Muscle layer of duodenum (tissue), 2 donors: ENCODE measurements around the gene COL4A4.

Experiments
- H3K27ac ChIP-seq: one replicate; pipeline ENCODE4 v1.7.0; 2013; ENCODE audit warnings: mild to moderate bottlenecking, low read length
- H3K27me3 ChIP-seq: one replicate; pipeline ENCODE4 v1.7.0; 2013; ENCODE audit warnings: low read depth, mild to moderate bottlenecking, control low read depth, low read length
- H3K36me3 ChIP-seq, 2 donors: one replicate each; pipeline ENCODE4 v1.7.0; 2013; ENCODE audit warnings: low read length in 2 of 2, control low read depth in 1 of 2, mild to moderate bottlenecking in 1 of 2; ENCODE audit not compliant: insufficient read depth in 2 of 2, control insufficient read depth in 1 of 2
- H3K4me1 ChIP-seq, 2 donors: one replicate each; pipeline ENCODE4 v1.7.0; 2013; ENCODE audit warnings: low read length in 2 of 2, mild to moderate bottlenecking in 2 of 2, control low read depth in 1 of 2, moderate library complexity in 1 of 2; ENCODE audit not compliant: insufficient read depth in 2 of 2, control insufficient read depth in 1 of 2
- H3K4me3 ChIP-seq, 2 donors: one replicate each; pipeline ENCODE4 v1.7.0; 2013; ENCODE audit warnings: low read length in 2 of 2, low read depth in 1 of 2, mild to moderate bottlenecking in 1 of 2
- H3K9me3 ChIP-seq, 2 donors: one replicate each; pipeline ENCODE4 v1.7.0; 2013; ENCODE audit warnings: low read length in 2 of 2, control low read depth in 1 of 2, mild to moderate bottlenecking in 1 of 2; ENCODE audit not compliant: control insufficient read depth in 1 of 2
- donor health status: healthy.

Gene COL4A4

GRCh38 chr2:226993171-226993570 is 170.8 kb downstream of the COL4A4 start:
- Histone ChIP-seq H3K27ac (no peak overlapping the region), H3K4me3 (no peak overlapping the region), H3K4me1 (no peaks in the 10 kb centered on the region), H3K9me3 (no peaks in the 10 kb centered on the region), H3K36me3 (peaks cover 8 to 10% of the 10 kb centered on the region in 2 donors), H3K27me3 (no peaks in the 10 kb centered on the region)

GRCh38 chr2:226991663-226992062 is 172.3 kb downstream of the COL4A4 start:
- no peak overlapping the region for H3K4me3 ChIP-seq
- H3K4me1 ChIP-seq: no peaks in the 10 kb centered on the region
- no peaks in the 10 kb centered on the region for H3K27me3 ChIP-seq
- H3K9me3 ChIP-seq: no peaks in the 10 kb centered on the region
- H3K27ac ChIP-seq: no peak overlapping the region
- peaks cover 8 to 10% of the 10 kb centered on the region in 2 donors for H3K36me3 ChIP-seq

- H3K4me1 ChIP-seq: peaks cover 6 to 9% of the 10 kb centered on the region in 2 donors
- no peak overlapping the region for H3K4me3 ChIP-seq
- H3K9me3 ChIP-seq: no peaks in the 10 kb centered on the region
- H3K27me3 ChIP-seq: no peaks in the 10 kb centered on the region
- H3K36me3 ChIP-seq: peaks cover 0 to 8% of the 10 kb centered on the region in 2 donors
- H3K27ac ChIP-seq: no peak overlapping the region
These were observed 178.4 kb downstream of the COL4A4 start for GRCh38 chr2:226985583-226985946.

GRCh38 chr2:226984750-226985582 is 179.0 kb downstream of the COL4A4 start:
- H3K36me3 ChIP-seq: peaks cover 0 to 8% of the 10 kb centered on the region in 2 donors
- H3K4me1 ChIP-seq: peaks cover 6 to 9% of the 10 kb centered on the region in 2 donors
- no peaks in the 10 kb centered on the region for H3K27me3 ChIP-seq
- H3K4me3 ChIP-seq: no peak overlapping the region
- no peak overlapping the region for H3K27ac ChIP-seq
- no peaks in the 10 kb centered on the region for H3K9me3 ChIP-seq

GRCh38 chr2:226983895-226984749 is 179.9 kb downstream of the COL4A4 start:
- Histone ChIP-seq H3K27me3 (no peaks in the 10 kb centered on the region), H3K4me1 (peaks cover 6 to 9% of the 10 kb centered on the region in 2 donors), H3K4me3 (no peak overlapping the region), H3K27ac (no peak overlapping the region), H3K36me3 (peaks cover 0 to 1% of the 10 kb centered on the region in 2 donors), H3K9me3 (no peaks in the 10 kb centered on the region)

- Histone ChIP-seq H3K4me1 (peaks cover 9 to 13% of the 10 kb centered on the region in 2 donors), H3K27me3 (no peaks in the 10 kb centered on the region), H3K4me3 (no peak overlapping the region), H3K27ac (no peak overlapping the region), H3K36me3 (no peaks in the 10 kb centered on the region), H3K9me3 (no peaks in the 10 kb centered on the region)
These were observed 182.1 kb downstream of the COL4A4 start for GRCh38 chr2:226981791-226982326.

GRCh38 chr2:226979004-226979403 is 185.0 kb downstream of the COL4A4 start:
- H3K36me3 ChIP-seq: no peaks in the 10 kb centered on the region
- no peaks in the 10 kb centered on the region for H3K27me3 ChIP-seq
- H3K9me3 ChIP-seq: no peaks in the 10 kb centered on the region
- H3K4me1 ChIP-seq: peaks cover 0 to 6% of the 10 kb centered on the region in 2 donors
- no peak overlapping the region for H3K4me3 ChIP-seq
- H3K27ac ChIP-seq: no peak overlapping the region

- Histone ChIP-seq H3K4me3 (no peak overlapping the region), H3K36me3 (no peaks in the 10 kb centered on the region), H3K27ac (no peak overlapping the region)
These were observed 185.7 kb downstream of the COL4A4 start for GRCh38 chr2:226978300-226978699.

GRCh38 chr2:226977775-226978190 is 186.2 kb downstream of the COL4A4 start:
- H3K4me3 ChIP-seq: no peak overlapping the region
- no peaks in the 10 kb centered on the region for H3K27me3 ChIP-seq
- no peaks in the 10 kb centered on the region for H3K36me3 ChIP-seq
- no peak overlapping the region for H3K27ac ChIP-seq
- no peaks in the 10 kb centered on the region for H3K9me3 ChIP-seq
- H3K4me1 ChIP-seq: peaks cover 0 to 6% of the 10 kb centered on the region in 2 donors

More at GRCh38 chr2:226978300-226978699, 185.7 kb downstream of the COL4A4 start:
- H3K4me1 ChIP-seq: peaks cover 0 to 6% of the 10 kb centered on the region in 2 donors
- H3K27me3 ChIP-seq: no peaks in the 10 kb centered on the region
- no peaks in the 10 kb centered on the region for H3K9me3 ChIP-seq

- Histone ChIP-seq H3K4me1 (peaks cover 0 to 6% of the 10 kb centered on the region in 2 donors), H3K36me3 (no peaks in the 10 kb centered on the region), H3K4me3 (no peak overlapping the region), H3K27ac (no peak overlapping the region), H3K9me3 (no peaks in the 10 kb centered on the region), H3K27me3 (no peaks in the 10 kb centered on the region)
These were observed 190.2 kb downstream of the COL4A4 start for GRCh38 chr2:226973816-226974215.

GRCh38 chr2:226971770-226972169 is 192.2 kb downstream of the COL4A4 start:
- Histone ChIP-seq H3K4me3 (no peak overlapping the region), H3K9me3 (no peaks in the 10 kb centered on the region), H3K36me3 (no peaks in the 10 kb centered on the region), H3K27me3 (no peaks in the 10 kb centered on the region), H3K27ac (no peak overlapping the region), H3K4me1 (no peaks in the 10 kb centered on the region)
